MM.1S (cell line): ENCODE measurements around the gene MSRB1.

Source experiments
- CTCF ChIP-seq: fragments of 300-600 bp; sonication (generic); IDR thresholded peaks from 2 replicates; pipeline ENCODE4 v1.5.1; 2016; ENCODE audit warnings: antibody characterized with exemption, low read length, mixed read lengths
- EZH2phosphoT487 ChIP-seq: fragments of 300-600 bp; sonication (generic); IDR thresholded peaks from 2 replicates; pipeline ENCODE4 v1.6.1; 2018; ENCODE audit warnings: antibody characterized with exemption, low read length

GRCh38 chr16:1974157-1975070 is 31.4 kb upstream of the MSRB1 start:
- TF ChIP-seq CTCF (no peak), EZH2phosphoT487 (no peak)
